Measurements from ENCODE around the gene SCUBE3.

Gene SCUBE3

GRCh38 chr6:35283361-35283760 lies 69.6 kb downstream of the SCUBE3 start:
- Mint-ChIP-seq H3K27ac (peak overlapping the region; percentile 26), H3K9me3 (no peaks in the 10 kb centered on the region), H3K36me3 (peaks cover 77% of the 10 kb centered on the region), H3K4me3 (no peak overlapping the region), H3K4me1 (peaks cover 6% of the 10 kb centered on the region)
- DNase-seq (ENCODE audit: low spot score in 2 of 2), result no peak
- ATAC-seq, result no peak

GRCh38 chr6:35287671-35288396 lies 74.1 kb downstream of the SCUBE3 start:
- H3K4me3 Mint-ChIP-seq, result no peak overlapping the region
- H3K9me3 Mint-ChIP-seq, result no peaks in the 10 kb centered on the region
- ATAC-seq (no peak), DNase-seq (ENCODE audit: low spot score in 2 of 2) (no peak)
- H3K36me3 Mint-ChIP-seq, result peaks cover 87% of the 10 kb centered on the region
- no peaks in the 10 kb centered on the region for H3K4me1 Mint-ChIP-seq
- no peak overlapping the region for H3K27ac Mint-ChIP-seq

GRCh38 chr6:35288834-35289233 lies 75.1 kb downstream of the SCUBE3 start:
- ATAC-seq (no peak), DNase-seq (ENCODE audit: low spot score in 2 of 2) (no peak)
- Mint-ChIP-seq H3K36me3 (peaks cover 85% of the 10 kb centered on the region), H3K9me3 (no peaks in the 10 kb centered on the region), H3K4me3 (no peak overlapping the region), H3K27ac (peak overlapping the region; percentile 35), H3K4me1 (no peaks in the 10 kb centered on the region)

- peaks cover 6% of the 10 kb centered on the region for H3K4me1 Mint-ChIP-seq
- no peak for ATAC-seq
- H3K9me3 Mint-ChIP-seq, result no peaks in the 10 kb centered on the region
- no peak overlapping the region for H3K4me3 Mint-ChIP-seq
- no peak overlapping the region for H3K27ac Mint-ChIP-seq
- peaks cover 84% of the 10 kb centered on the region for H3K36me3 Mint-ChIP-seq
- DNase-seq (ENCODE audit: low spot score in 2 of 2), result no peak
These were observed 77.7 kb downstream of the SCUBE3 start for GRCh38 chr6:35291491-35291890.

GRCh38 chr6:35292494-35292893 lies 78.7 kb downstream of the SCUBE3 start:
- Mint-ChIP-seq H3K27ac (no peak overlapping the region), H3K9me3 (no peaks in the 10 kb centered on the region), H3K4me3 (no peak overlapping the region), H3K4me1 (peaks cover 10% of the 10 kb centered on the region), H3K36me3 (peaks cover 74% of the 10 kb centered on the region)
- ATAC-seq (no peak), DNase-seq (ENCODE audit: low spot score in 2 of 2) (no peak)

GRCh38 chr6:35293681-35294080 lies 79.9 kb downstream of the SCUBE3 start:
- no peak for ATAC-seq
- Mint-ChIP-seq H3K27ac (peak overlapping the region; percentile 53), H3K4me3 (no peak overlapping the region), H3K9me3 (no peaks in the 10 kb centered on the region), H3K4me1 (peaks cover 12% of the 10 kb centered on the region), H3K36me3 (peaks cover 62% of the 10 kb centered on the region)
- DNase-seq (ENCODE audit: low spot score in 2 of 2), result no peak

GRCh38 chr6:35294308-35294945 lies 80.7 kb downstream of the SCUBE3 start:
- DNase-seq (ENCODE audit: low spot score in 2 of 2) (no peak), ATAC-seq (no peak)
- Mint-ChIP-seq H3K4me3 (no peak overlapping the region), H3K9me3 (no peaks in the 10 kb centered on the region), H3K4me1 (peaks cover 20% of the 10 kb centered on the region), H3K27ac (peak overlapping the region; percentile 53), H3K36me3 (peaks cover 55% of the 10 kb centered on the region)

- ATAC-seq (no peak), DNase-seq (ENCODE audit: low spot score in 2 of 2) (no peak)
- Mint-ChIP-seq H3K36me3 (peaks cover 55% of the 10 kb centered on the region), H3K27ac (no peak overlapping the region), H3K9me3 (no peaks in the 10 kb centered on the region), H3K4me1 (peaks cover 26% of the 10 kb centered on the region), H3K4me3 (no peak overlapping the region)
These were observed 81.3 kb downstream of the SCUBE3 start for GRCh38 chr6:35295036-35295435.

GRCh38 chr6:35295521-35296315 lies 82.0 kb downstream of the SCUBE3 start:
- Mint-ChIP-seq H3K4me3 (no peak overlapping the region), H3K9me3 (no peaks in the 10 kb centered on the region), H3K36me3 (peaks cover 55% of the 10 kb centered on the region), H3K4me1 (peaks cover 33% of the 10 kb centered on the region), H3K27ac (peak overlapping the region; percentile 89)
- no peak for ATAC-seq
- DNase-seq (ENCODE audit: low spot score in 2 of 2), result no peak

GRCh38 chr6:35296931-35297600 lies 83.3 kb downstream of the SCUBE3 start:
- peak overlapping the region; percentile 73 for H3K4me3 Mint-ChIP-seq
- peaks cover 43% of the 10 kb centered on the region for H3K4me1 Mint-ChIP-seq
- peaks cover 45% of the 10 kb centered on the region for H3K36me3 Mint-ChIP-seq
- peak overlapping the region; percentile 89 for H3K27ac Mint-ChIP-seq
- DNase-seq (ENCODE audit: low spot score in 2 of 2) (no peak), ATAC-seq (no peak)
- no peaks in the 10 kb centered on the region for H3K9me3 Mint-ChIP-seq

- peak; percentile 71 to 89 for DNase-seq (ENCODE audit: low spot score in 2 of 2)
- peak within 1 kb of the TSS; percentile 89 for H3K27ac Mint-ChIP-seq
- peaks cover 51% of the 10 kb centered on the region for H3K36me3 Mint-ChIP-seq
- H3K4me1 Mint-ChIP-seq, result peaks cover 50% of the 10 kb centered on the region
- H3K4me3 Mint-ChIP-seq, result peak within 1 kb of the TSS; percentile 73
- no peaks in the 10 kb centered on the region for H3K9me3 Mint-ChIP-seq
- peak; percentile 90 for ATAC-seq
These were observed 84.1 kb downstream of the SCUBE3 start, which contains the start of gene DEF6 for GRCh38 chr6:35297601-35298481. DEF6 (plus strand) TSS chr6:35297818; CDS start chr6:35297857, 39 bp downstream.

- peaks cover 58% of the 10 kb centered on the region for H3K4me1 Mint-ChIP-seq
These were observed 84.9 kb downstream of the SCUBE3 start for GRCh38 chr6:35298625-35299140.

GRCh38 chr6:35299674-35300073 lies 85.9 kb downstream of the SCUBE3 start:
- no peak for ATAC-seq
- H3K27ac Mint-ChIP-seq, result peak overlapping the region; percentile 89
- H3K9me3 Mint-ChIP-seq, result no peaks in the 10 kb centered on the region
- H3K4me1 Mint-ChIP-seq, result peaks cover 62% of the 10 kb centered on the region
- no peak for DNase-seq (ENCODE audit: low spot score in 2 of 2)
- H3K4me3 Mint-ChIP-seq, result peak overlapping the region; percentile 73
- H3K36me3 Mint-ChIP-seq, result peaks cover 53% of the 10 kb centered on the region

More at GRCh38 chr6:35298625-35299140, 84.9 kb downstream of the SCUBE3 start:
- Mint-ChIP-seq H3K4me3 (peak overlapping the region; percentile 73), H3K36me3 (peaks cover 53% of the 10 kb centered on the region), H3K9me3 (no peaks in the 10 kb centered on the region), H3K27ac (peak overlapping the region; percentile 89)
- peak in 1 of 2 donors; percentile 62 for DNase-seq (ENCODE audit: low spot score in 2 of 2)
- no peak for ATAC-seq

- ATAC-seq (no peak), DNase-seq (ENCODE audit: low spot score in 2 of 2) (no peak)
- Mint-ChIP-seq H3K4me3 (peak overlapping the region; percentile 73), H3K4me1 (peaks cover 62% of the 10 kb centered on the region), H3K27ac (peak overlapping the region; percentile 89), H3K9me3 (no peaks in the 10 kb centered on the region), H3K36me3 (peaks cover 51% of the 10 kb centered on the region)
These were observed 87.1 kb downstream of the SCUBE3 start for GRCh38 chr6:35300848-35301247.
